ENCODE results near the gene TEP1. TPM values are rescaled to one million over a fixed set of nuclear protein-coding genes. Genes with fewer than 3 reads are reported as not detected.

TEP1 gene
- total RNA-seq, result 100 to 1,000 TPM in 1 of 4 donors, 10 to 100 TPM in 3; 72.2 to 216 (median 79.9) TPM

- Histone ChIP-seq H3K4me1 (peaks cover 4 to 52% (median 38%) of the 10 kb centered on the region in 4 donors), H3K9me3 (no peaks in the 10 kb centered on the region), H3K4me3 (peak within 1 kb of the TSS; percentile 65 to 93 (median 78)), H3K27me3 (no peaks in the 10 kb centered on the region), H3K36me3 (peaks cover 0 to 4% (median under 1%) of the 10 kb centered on the region in 4 donors), H3K27ac (peak within 1 kb of the TSS; percentile 96 to 99 (median 98))
- intact Hi-C loops (cut with DNase I; ENCODE audit: low total_unique reads) (no loop called here), in situ Hi-C loops (cut with MboI; ENCODE audit: low pct_ligation_motif_present in 1 of 4, low pct_unique_long_range_greater_than_20kb in 1 of 4, low sequenced_read_pairs in 3 of 4) (loop anchor here in 2 of 4 donors (10.0 to 25.0 kb wide), 2 partner anchors 52 to 199 kb away; partner anchors contain the start of genes PIP4P1 (in 1 of the 2) and PNP (in 1 of the 2))
- TF ChIP-seq POLR2AphosphoS5 (IDR thresholded peaks at IDR 0.05), result peak; percentile 81 to 94 (median 91)
- peak in 1 of 5 experiments; percentile 30 for TF ChIP-seq CTCF (IDR thresholded peaks at IDR 0.05)
- peak; percentile 97 for TF ChIP-seq POLR2A (IDR thresholded peaks at IDR 0.05)
- TF ChIP-seq EP300 (IDR thresholded peaks at IDR 0.05; ENCODE audit: low read depth), result no peak
- WGBS, 2 donors (ENCODE audit: low coverage in 1 of 2), result 0% methylated on average over 12 to 37 of the region's 43 CpGs
- DNase-seq, result peak; percentile 94
Measured at GRCh38 chr14:20412876-20413743, at the start of gene TEP1. Gene TEP1 (minus strand): TSS chr14:20413501. CDS start chr14:20408439, 5,062 bp downstream.

- Histone ChIP-seq H3K27ac (peak within 1 kb of the TSS; percentile 95 to 99 (median 97)), H3K4me1 (peaks cover 10 to 29% (median 19%) of the 10 kb centered on the region in 4 donors), H3K36me3 (peaks cover 0 to 30% (median 7%) of the 10 kb centered on the region in 4 donors), H3K9me3 (no peaks in the 10 kb centered on the region), H3K27me3 (no peaks in the 10 kb centered on the region), H3K4me3 (peak within 1 kb of the TSS; percentile 69 to 86 (median 82))
- in situ Hi-C loops (cut with MboI; ENCODE audit: low pct_ligation_motif_present in 1 of 4, low pct_unique_long_range_greater_than_20kb in 1 of 4, low sequenced_read_pairs in 3 of 4), result loop anchor here in 2 of 4 donors (10.0 to 25.0 kb wide), 4 partner anchors 47 to 226 kb away; partner anchors contain the start of genes CCNB1IP1 (in 2 of the 2), PARP2 (in 2 of the 2), ANG (in 1 of the 2) and RNASE4 (in 1 of the 2)
- WGBS, 2 donors (ENCODE audit: low coverage in 1 of 2), result 1% methylated on average over 59 of the region's 67 CpGs; no CpG with 5 or more reads in 1 of the 2 donors
- DNase-seq, result peak; percentile 98
- intact Hi-C loops (cut with DNase I; ENCODE audit: low total_unique reads), result loop anchor here (10.0 kb wide), 2 partner anchors 117 to 153 kb away; partner anchors contain the start of gene PARP2
- TF ChIP-seq POLR2A (IDR thresholded peaks at IDR 0.05), result peak; percentile 76
- peak; percentile 46 to 93 (median 91) for TF ChIP-seq POLR2AphosphoS5 (IDR thresholded peaks at IDR 0.05)
- TF ChIP-seq EP300 (IDR thresholded peaks at IDR 0.05; ENCODE audit: low read depth), result peak; percentile 59
- TF ChIP-seq CTCF (IDR thresholded peaks at IDR 0.05), result no peak
Measured at GRCh38 chr14:20461225-20462141, 48.2 kb upstream of the TEP1 start, which contains the start of gene PIP4P1. Gene PIP4P1 (minus strand): TSS chr14:20461434. CDS start chr14:20461325, 109 bp downstream.

- H3K27ac ChIP-seq, result peak overlapping the region; percentile 95 to 99 (median 97)
- in situ Hi-C loops (cut with MboI; ENCODE audit: low pct_ligation_motif_present in 1 of 4, low pct_unique_long_range_greater_than_20kb in 1 of 4, low sequenced_read_pairs in 3 of 4), result loop anchor here in 2 of 4 donors (10.0 to 25.0 kb wide), 4 partner anchors 46 to 227 kb away; partner anchors contain the start of genes CCNB1IP1 (in 2 of the 2), PARP2 (in 2 of the 2), ANG (in 1 of the 2) and RNASE4 (in 1 of the 2)
- intact Hi-C loops (cut with DNase I; ENCODE audit: low total_unique reads), result loop anchor here (10.0 kb wide), 2 partner anchors 116 to 154 kb away; partner anchors contain the start of gene PARP2
- WGBS, 2 donors (ENCODE audit: low coverage in 1 of 2), result 4 to 16% methylated on average over 5 to 31 of the region's 32 CpGs
- no peaks in the 10 kb centered on the region for H3K9me3 ChIP-seq
- peaks cover 0 to 30% (median 8%) of the 10 kb centered on the region in 4 donors for H3K36me3 ChIP-seq
- H3K4me3 ChIP-seq, result peak overlapping the region; percentile 69 to 86 (median 82)
- peak; percentile 81 for DNase-seq
- peaks cover 15 to 37% (median 24%) of the 10 kb centered on the region in 4 donors for H3K4me1 ChIP-seq
- H3K27me3 ChIP-seq, result no peaks in the 10 kb centered on the region
- TF ChIP-seq CTCF (IDR thresholded peaks at IDR 0.05) (no peak), POLR2AphosphoS5 (IDR thresholded peaks at IDR 0.05) (no peak), POLR2A (IDR thresholded peaks at IDR 0.05) (no peak), EP300 (IDR thresholded peaks at IDR 0.05; ENCODE audit: low read depth) (no peak)
Measured at GRCh38 chr14:20460458-20461224, 47.3 kb upstream of the TEP1 start.

Measured in transverse colon (tissue), 4 donors.